Breast epithelium (tissue), 3 donors: ENCODE data around the gene IL27RA.

Source experiments
- POLR2A ChIP-seq: fragments of 450-650 bp; IDR thresholded peaks from one replicate; pipeline ENCODE4 v1.6.1; 2016; ENCODE audit warnings: antibody characterized with exemption, mild to moderate bottlenecking, moderate library complexity
- TF ChIP-seq, protein P1 (sequence below), 3 donors: fragments of 450-650 bp; IDR thresholded peaks; one replicate each; pipeline ENCODE4 v1.5.1; 2016 to 2017; ENCODE audit warnings: antibody characterized with exemption in 3 of 3, mild to moderate bottlenecking in 3 of 3, moderate library complexity in 3 of 3

DNA sequence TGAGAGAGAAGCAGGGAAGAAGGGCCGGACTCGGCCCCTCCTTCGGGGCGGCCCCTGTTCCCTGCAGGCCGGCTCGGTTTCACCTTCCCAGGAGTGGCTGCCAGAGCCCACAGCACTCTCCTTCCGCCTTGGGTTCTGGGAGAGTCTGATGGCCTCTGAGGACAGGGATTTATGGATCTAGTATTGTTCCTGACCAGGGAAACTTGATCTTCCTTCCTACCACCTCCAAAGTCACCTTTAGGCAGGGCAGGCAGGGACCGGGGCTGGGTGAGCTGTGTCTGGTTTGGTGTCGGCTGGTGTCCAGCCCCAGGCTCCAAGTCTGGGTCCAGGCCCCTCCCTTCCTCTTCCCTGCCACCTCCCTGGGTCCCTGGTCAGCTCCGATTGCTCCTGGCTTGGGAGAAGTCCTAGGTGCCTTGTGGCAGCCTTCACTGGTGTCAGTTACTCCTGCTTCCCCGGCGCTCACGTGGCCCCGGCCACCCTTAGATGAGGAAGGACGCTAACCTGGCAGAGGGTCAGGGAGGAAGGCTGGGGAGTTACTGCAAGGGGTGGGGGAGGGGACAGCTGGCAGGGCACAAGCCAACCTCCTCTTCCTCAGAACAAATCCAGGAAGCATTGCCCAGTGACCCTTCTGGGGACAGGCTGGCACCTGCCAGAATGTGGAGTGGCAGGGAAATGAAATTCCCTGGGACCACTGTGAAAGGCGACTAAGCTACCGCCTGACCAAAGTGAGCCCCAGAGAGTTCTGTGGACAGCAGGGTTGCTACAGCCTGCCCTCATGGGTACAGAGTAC, 44.3 kb upstream of the IL27RA start:
- no peak for TF ChIP-seq POLR2A
- TF ChIP-seq, protein P1, sequence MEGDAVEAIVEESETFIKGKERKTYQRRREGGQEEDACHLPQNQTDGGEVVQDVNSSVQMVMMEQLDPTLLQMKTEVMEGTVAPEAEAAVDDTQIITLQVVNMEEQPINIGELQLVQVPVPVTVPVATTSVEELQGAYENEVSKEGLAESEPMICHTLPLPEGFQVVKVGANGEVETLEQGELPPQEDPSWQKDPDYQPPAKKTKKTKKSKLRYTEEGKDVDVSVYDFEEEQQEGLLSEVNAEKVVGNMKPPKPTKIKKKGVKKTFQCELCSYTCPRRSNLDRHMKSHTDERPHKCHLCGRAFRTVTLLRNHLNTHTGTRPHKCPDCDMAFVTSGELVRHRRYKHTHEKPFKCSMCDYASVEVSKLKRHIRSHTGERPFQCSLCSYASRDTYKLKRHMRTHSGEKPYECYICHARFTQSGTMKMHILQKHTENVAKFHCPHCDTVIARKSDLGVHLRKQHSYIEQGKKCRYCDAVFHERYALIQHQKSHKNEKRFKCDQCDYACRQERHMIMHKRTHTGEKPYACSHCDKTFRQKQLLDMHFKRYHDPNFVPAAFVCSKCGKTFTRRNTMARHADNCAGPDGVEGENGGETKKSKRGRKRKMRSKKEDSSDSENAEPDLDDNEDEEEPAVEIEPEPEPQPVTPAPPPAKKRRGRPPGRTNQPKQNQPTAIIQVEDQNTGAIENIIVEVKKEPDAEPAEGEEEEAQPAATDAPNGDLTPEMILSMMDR (IDR thresholded peaks at IDR 0.05), result no peak
